Erythroblast (primary cell): ENCODE measurements around the gene CCDC127.

ENCODE experiments used
- GATA1 ChIP-seq: IDR thresholded peaks from 2 replicates; pipeline ENCODE4 v1.6.1; 2011; ENCODE audit warnings: low read depth, mild to moderate bottlenecking, control low read depth, low read length, moderate library complexity
- POLR2A ChIP-seq: IDR thresholded peaks from 2 replicates; pipeline ENCODE4 v1.6.1; 2011; ENCODE audit warnings: mild to moderate bottlenecking, low read length

DNA sequence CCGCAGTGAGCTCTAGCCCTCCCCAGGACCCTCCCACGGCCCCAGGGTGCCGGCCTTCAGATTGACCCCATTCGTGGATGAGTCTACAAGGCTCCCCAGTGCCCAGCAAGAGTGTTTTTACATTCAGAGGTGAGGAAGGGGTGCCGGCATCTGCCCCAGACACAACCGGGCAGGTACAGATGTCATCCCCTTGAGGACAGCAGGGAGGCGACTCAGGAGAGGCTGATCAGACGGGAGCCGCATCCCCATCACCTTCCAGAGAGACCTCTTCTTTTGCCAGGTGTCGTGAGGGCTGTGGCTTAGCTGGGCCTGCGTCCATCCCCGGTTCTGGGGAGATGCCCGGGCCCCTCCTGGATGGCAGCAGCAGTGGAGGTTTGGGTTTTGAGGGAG is 30.9 kb downstream of the CCDC127 start:
- TF ChIP-seq POLR2A = no peak
- TF ChIP-seq GATA1 = no peak
